ENCODE data around the gene PITX1.
"Not testable (repeated sequence)": the region's sequence is repeated elsewhere in the genome, so short reads cannot be mapped to it uniquely, and the experiment has no call there.

Gene PITX1

GRCh38 chr5:135011355-135012032, 22.5 kb downstream of the PITX1 start:
- DNase-seq (ENCODE audit: extremely low read depth in 1 of 2, low read depth in 1 of 2): no peak

GRCh38 chr5:135010502-135011354, 23.3 kb downstream of the PITX1 start:
- DNase-seq (ENCODE audit: extremely low read depth in 1 of 2, low read depth in 1 of 2): no peak

GRCh38 chr5:135009736-135010501, 24.1 kb downstream of the PITX1 start:
- DNase-seq (ENCODE audit: extremely low read depth in 1 of 2, low read depth in 1 of 2): no peak

GRCh38 chr5:135008981-135009735, 24.9 kb downstream of the PITX1 start:
- DNase-seq (ENCODE audit: extremely low read depth in 1 of 2, low read depth in 1 of 2): no peak

GRCh38 chr5:135008556-135008955, 25.5 kb downstream of the PITX1 start:
- no peak for DNase-seq (ENCODE audit: extremely low read depth in 1 of 2, low read depth in 1 of 2)

GRCh38 chr5:135007749-135008363, 26.2 kb downstream of the PITX1 start:
- no peak for DNase-seq (ENCODE audit: extremely low read depth in 1 of 2, low read depth in 1 of 2)

GRCh38 chr5:135007305-135007704, 26.7 kb downstream of the PITX1 start:
- no peak for DNase-seq (ENCODE audit: extremely low read depth in 1 of 2, low read depth in 1 of 2)

- no peak for DNase-seq (ENCODE audit: extremely low read depth in 1 of 2, low read depth in 1 of 2)
These were observed 29.0 kb downstream of the PITX1 start for GRCh38 chr5:135005076-135005475.

GRCh38 chr5:135004376-135004775, 29.7 kb downstream of the PITX1 start:
- no peak for DNase-seq (ENCODE audit: extremely low read depth in 1 of 2, low read depth in 1 of 2)

- DNase-seq (ENCODE audit: extremely low read depth in 1 of 2, low read depth in 1 of 2): not testable (repeated sequence)
These were observed 36.0 kb downstream of the PITX1 start for GRCh38 chr5:134998068-134998467.

- DNase-seq (ENCODE audit: extremely low read depth in 1 of 2, low read depth in 1 of 2): no peak
These were observed 37.0 kb downstream of the PITX1 start for GRCh38 chr5:134997015-134997414.

GRCh38 chr5:134995850-134996402, 38.1 kb downstream of the PITX1 start:
- DNase-seq (ENCODE audit: extremely low read depth in 1 of 2, low read depth in 1 of 2): no peak

GRCh38 chr5:134994560-134995156, 39.4 kb downstream of the PITX1 start:
- DNase-seq (ENCODE audit: extremely low read depth in 1 of 2, low read depth in 1 of 2): no peak

GRCh38 chr5:134993161-134993560, 40.9 kb downstream of the PITX1 start:
- DNase-seq (ENCODE audit: extremely low read depth in 1 of 2, low read depth in 1 of 2): no peak

- no peak for DNase-seq (ENCODE audit: extremely low read depth in 1 of 2, low read depth in 1 of 2)
These were observed 41.9 kb downstream of the PITX1 start for GRCh38 chr5:134992148-134992547.

- DNase-seq (ENCODE audit: extremely low read depth in 1 of 2, low read depth in 1 of 2): not testable (repeated sequence)
These were observed 43.8 kb downstream of the PITX1 start for GRCh38 chr5:134990183-134990582.

- no peak for DNase-seq (ENCODE audit: extremely low read depth in 1 of 2, low read depth in 1 of 2)
These were observed 44.7 kb downstream of the PITX1 start for GRCh38 chr5:134989266-134989830.

- DNase-seq (ENCODE audit: extremely low read depth in 1 of 2, low read depth in 1 of 2): no peak
These were observed 51.8 kb downstream of the PITX1 start for GRCh38 chr5:134982230-134982629.

GRCh38 chr5:134979416-134979815, 54.6 kb downstream of the PITX1 start:
- DNase-seq (ENCODE audit: extremely low read depth in 1 of 2, low read depth in 1 of 2): no peak

All from activated CD8-positive, alpha-beta memory T cell treated with anti-CD3 and anti-CD28 coated beads for 1 hour (primary cell).